ENCODE data around the gene AVPI1. TPM values are rescaled to one million over a fixed set of nuclear protein-coding genes. Genes with fewer than 3 reads are reported as not detected.
"Not testable (repeated sequence)": the region's sequence is repeated elsewhere in the genome, so short reads cannot be mapped to it uniquely, and the experiment has no call there.

AVPI1 gene
- total and polyA plus RNA-seq, 8 donors, result 3.7 to 9.1 (median 4.6) TPM

- Histone ChIP-seq H3K27ac (no peak overlapping the region), H3K9me3 (no peaks in the 10 kb centered on the region), H3K27me3 (no peaks in the 10 kb centered on the region), H3K4me1 (peaks cover 8 to 9% (median 8%) of the 10 kb centered on the region in 3 donors), H3K4me3 (no peak overlapping the region), H3K36me3 (peaks cover 0 to 4% (median 0%) of the 10 kb centered on the region in 3 donors)
- no peak for FAIRE-seq
- whole genome bisulfite sequencing, 2 donors, result 95 to 96% methylated on average over 4 of the region's 4 CpGs
- intact Hi-C loops (cut with DNase I), result no loop called here
- no peak for TF ChIP-seq CTCF (IDR thresholded peaks at IDR 0.05)
- no peak for ATAC-seq
- no peak for DNase-seq
These were observed 42.1 kb downstream of the AVPI1 start for GRCh38 chr10:97644936-97645335.

GRCh38 chr10:97643441-97643985 is 43.5 kb downstream of the AVPI1 start:
- H3K36me3 ChIP-seq, result peaks cover 0 to 4% (median 0%) of the 10 kb centered on the region in 3 donors
- FAIRE-seq, result no peak
- no peaks in the 10 kb centered on the region for H3K9me3 ChIP-seq
- no peaks in the 10 kb centered on the region for H3K27me3 ChIP-seq
- intact Hi-C loops (cut with DNase I), result no loop called here
- H3K4me3 ChIP-seq, result no peak overlapping the region
- WGBS, 2 donors, result 87 to 88% methylated on average over 4 of the region's 4 CpGs
- H3K4me1 ChIP-seq, result peaks cover 8 to 9% (median 8%) of the 10 kb centered on the region in 3 donors
- no peak for ATAC-seq
- no peak for TF ChIP-seq CTCF (IDR thresholded peaks at IDR 0.05)
- no peak overlapping the region for H3K27ac ChIP-seq
- no peak for DNase-seq

GRCh38 chr10:97642471-97643159 is 44.4 kb downstream of the AVPI1 start:
- H3K27ac ChIP-seq; intact Hi-C loops (cut with DNase I); ATAC-seq; H3K27me3 ChIP-seq; H3K36me3 ChIP-seq; H3K9me3 ChIP-seq; H3K4me1 ChIP-seq; DNase-seq; FAIRE-seq: not testable (repeated sequence)
- 95 to 96% methylated on average over 13 of the region's 13 CpGs for WGBS, 2 donors
- peak overlapping the region in 1 of 4 donors; percentile 78 for H3K4me3 ChIP-seq

GRCh38 chr10:97640868-97641811 is 45.9 kb downstream of the AVPI1 start:
- no peak for TF ChIP-seq CTCF (IDR thresholded peaks at IDR 0.05)
- H3K9me3 ChIP-seq, result no peaks in the 10 kb centered on the region
- peak overlapping the region; percentile 52 to 78 (median 64) for H3K4me3 ChIP-seq
- FAIRE-seq, result no peak
- peaks cover 0 to 4% (median 0%) of the 10 kb centered on the region in 3 donors for H3K36me3 ChIP-seq
- WGBS, 2 donors, result 1% methylated on average over 45 to 67 of the region's 67 CpGs
- peak; percentile 49 to 67 (median 56) for ATAC-seq
- H3K27me3 ChIP-seq, result no peaks in the 10 kb centered on the region
- peak overlapping the region in 3 of 4 donors; percentile 3 to 70 (median 55) for H3K27ac ChIP-seq
- H3K4me1 ChIP-seq, result peaks cover 8 to 9% (median 8%) of the 10 kb centered on the region in 3 donors
- intact Hi-C loops (cut with DNase I), result no loop called here
- peak in 5 of 6 donors; percentile 6 to 54 (median 23) for DNase-seq

Measured in pancreas (tissue), 10 donors.